A673 (cell line): Measurements from ENCODE around the gene RAP1GAP.

Experiments
- EZH2 ChIP-seq: fragments of 200-600 bp; sonication (generic); IDR thresholded peaks from 2 replicates; pipeline ENCODE4 v1.6.1; 2017; ENCODE audit warnings: borderline replicate concordance, low read depth, mild to moderate bottlenecking, mixed read lengths, antibody characterized with exemption, low read length; ENCODE audit not compliant: poor library complexity, severe bottlenecking
- TF ChIP-seq, protein P1 (sequence below): fragments of 300-800, 200-600 bp; sonication (generic); conservative IDR thresholded peaks from 2 replicates; pipeline ENCODE4 v1.5.1; 2017; ENCODE audit warnings: low read depth, mild to moderate bottlenecking, antibody characterized with exemption, low read length, moderate library complexity, mixed read lengths

GRCh38 chr1:21618059-21618458, 51.1 kb downstream of the RAP1GAP start:
- TF ChIP-seq, protein P1, sequence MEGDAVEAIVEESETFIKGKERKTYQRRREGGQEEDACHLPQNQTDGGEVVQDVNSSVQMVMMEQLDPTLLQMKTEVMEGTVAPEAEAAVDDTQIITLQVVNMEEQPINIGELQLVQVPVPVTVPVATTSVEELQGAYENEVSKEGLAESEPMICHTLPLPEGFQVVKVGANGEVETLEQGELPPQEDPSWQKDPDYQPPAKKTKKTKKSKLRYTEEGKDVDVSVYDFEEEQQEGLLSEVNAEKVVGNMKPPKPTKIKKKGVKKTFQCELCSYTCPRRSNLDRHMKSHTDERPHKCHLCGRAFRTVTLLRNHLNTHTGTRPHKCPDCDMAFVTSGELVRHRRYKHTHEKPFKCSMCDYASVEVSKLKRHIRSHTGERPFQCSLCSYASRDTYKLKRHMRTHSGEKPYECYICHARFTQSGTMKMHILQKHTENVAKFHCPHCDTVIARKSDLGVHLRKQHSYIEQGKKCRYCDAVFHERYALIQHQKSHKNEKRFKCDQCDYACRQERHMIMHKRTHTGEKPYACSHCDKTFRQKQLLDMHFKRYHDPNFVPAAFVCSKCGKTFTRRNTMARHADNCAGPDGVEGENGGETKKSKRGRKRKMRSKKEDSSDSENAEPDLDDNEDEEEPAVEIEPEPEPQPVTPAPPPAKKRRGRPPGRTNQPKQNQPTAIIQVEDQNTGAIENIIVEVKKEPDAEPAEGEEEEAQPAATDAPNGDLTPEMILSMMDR = no peak
- no peak for TF ChIP-seq EZH2
